Ovary (tissue), 3 donors: ENCODE data around the gene ACTR1A.

Source experiments
- POLR2A ChIP-seq: fragments of 450-650 bp; IDR thresholded peaks from one replicate; pipeline ENCODE4 v1.6.1; 2017; ENCODE audit warnings: antibody characterized with exemption, mild to moderate bottlenecking, moderate library complexity
- TF ChIP-seq, protein P1 (sequence below), 3 donors: fragments of 450-650 bp in 2 of 3; fragments of 200-600 bp in 1 of 3; IDR thresholded peaks; one replicate each; pipeline versions ENCODE4 v1.5.1 to v1.8.0; 2016 to 2022; ENCODE audit warnings: antibody characterized with exemption in 3 of 3, mild to moderate bottlenecking in 1 of 3
- donor health status: DM: no; HTN: no; CAD: no.

DNA sequence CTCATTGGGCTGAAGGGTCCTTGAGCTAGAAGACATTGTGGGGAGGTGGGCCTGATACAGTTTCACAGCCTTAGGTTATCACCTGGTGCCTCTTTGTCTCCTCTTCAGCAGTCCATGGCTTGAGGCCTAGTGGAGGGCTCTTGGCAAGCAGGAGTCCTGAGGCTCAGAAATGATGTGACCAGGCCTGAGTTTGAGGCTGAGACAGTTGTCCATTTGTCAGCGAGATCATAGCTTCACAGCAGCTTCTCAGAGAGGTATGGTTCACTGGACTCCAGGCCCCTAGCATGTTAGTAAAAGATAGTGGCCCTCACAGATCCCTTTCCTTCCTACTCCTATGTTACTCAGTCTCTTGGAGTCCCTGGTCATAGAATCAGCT is 20.4 kb upstream of the ACTR1A start:
- TF ChIP-seq POLR2A: no peak
- TF ChIP-seq, protein P1, sequence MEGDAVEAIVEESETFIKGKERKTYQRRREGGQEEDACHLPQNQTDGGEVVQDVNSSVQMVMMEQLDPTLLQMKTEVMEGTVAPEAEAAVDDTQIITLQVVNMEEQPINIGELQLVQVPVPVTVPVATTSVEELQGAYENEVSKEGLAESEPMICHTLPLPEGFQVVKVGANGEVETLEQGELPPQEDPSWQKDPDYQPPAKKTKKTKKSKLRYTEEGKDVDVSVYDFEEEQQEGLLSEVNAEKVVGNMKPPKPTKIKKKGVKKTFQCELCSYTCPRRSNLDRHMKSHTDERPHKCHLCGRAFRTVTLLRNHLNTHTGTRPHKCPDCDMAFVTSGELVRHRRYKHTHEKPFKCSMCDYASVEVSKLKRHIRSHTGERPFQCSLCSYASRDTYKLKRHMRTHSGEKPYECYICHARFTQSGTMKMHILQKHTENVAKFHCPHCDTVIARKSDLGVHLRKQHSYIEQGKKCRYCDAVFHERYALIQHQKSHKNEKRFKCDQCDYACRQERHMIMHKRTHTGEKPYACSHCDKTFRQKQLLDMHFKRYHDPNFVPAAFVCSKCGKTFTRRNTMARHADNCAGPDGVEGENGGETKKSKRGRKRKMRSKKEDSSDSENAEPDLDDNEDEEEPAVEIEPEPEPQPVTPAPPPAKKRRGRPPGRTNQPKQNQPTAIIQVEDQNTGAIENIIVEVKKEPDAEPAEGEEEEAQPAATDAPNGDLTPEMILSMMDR (IDR thresholded peaks at IDR 0.05): no peak
